Measurements from ENCODE around the gene ST6GALNAC5. TPM values are rescaled to one million over a fixed set of nuclear protein-coding genes. Genes with fewer than 3 reads are reported as not detected.

Gene ST6GALNAC5
- total RNA-seq, 1 donor from 2014 or later = 9.5 TPM

- TF ChIP-seq, protein P1, sequence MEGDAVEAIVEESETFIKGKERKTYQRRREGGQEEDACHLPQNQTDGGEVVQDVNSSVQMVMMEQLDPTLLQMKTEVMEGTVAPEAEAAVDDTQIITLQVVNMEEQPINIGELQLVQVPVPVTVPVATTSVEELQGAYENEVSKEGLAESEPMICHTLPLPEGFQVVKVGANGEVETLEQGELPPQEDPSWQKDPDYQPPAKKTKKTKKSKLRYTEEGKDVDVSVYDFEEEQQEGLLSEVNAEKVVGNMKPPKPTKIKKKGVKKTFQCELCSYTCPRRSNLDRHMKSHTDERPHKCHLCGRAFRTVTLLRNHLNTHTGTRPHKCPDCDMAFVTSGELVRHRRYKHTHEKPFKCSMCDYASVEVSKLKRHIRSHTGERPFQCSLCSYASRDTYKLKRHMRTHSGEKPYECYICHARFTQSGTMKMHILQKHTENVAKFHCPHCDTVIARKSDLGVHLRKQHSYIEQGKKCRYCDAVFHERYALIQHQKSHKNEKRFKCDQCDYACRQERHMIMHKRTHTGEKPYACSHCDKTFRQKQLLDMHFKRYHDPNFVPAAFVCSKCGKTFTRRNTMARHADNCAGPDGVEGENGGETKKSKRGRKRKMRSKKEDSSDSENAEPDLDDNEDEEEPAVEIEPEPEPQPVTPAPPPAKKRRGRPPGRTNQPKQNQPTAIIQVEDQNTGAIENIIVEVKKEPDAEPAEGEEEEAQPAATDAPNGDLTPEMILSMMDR (IDR thresholded peaks at IDR 0.05; ENCODE audit: unreplicated experiment) = no peak
- peaks cover 6% of the 10 kb centered on the region for H3K4me1 Mint-ChIP-seq (ENCODE audit: low read depth)
- no peak for DNase-seq (ENCODE audit: low spot score, unreplicated experiment)
- H3K27me3 Mint-ChIP-seq = no peaks in the 10 kb centered on the region
- H3K36me3 Mint-ChIP-seq (ENCODE audit: insufficient read depth) = no peaks in the 10 kb centered on the region
- H3K27ac Mint-ChIP-seq = no peak overlapping the region
- no peak overlapping the region for H3K4me3 Mint-ChIP-seq (ENCODE audit: low read depth)
- H3K9me3 Mint-ChIP-seq (ENCODE audit: low read depth) = no peaks in the 10 kb centered on the region
Observed at GRCh38 chr1:77061162-77061561, 193.9 kb downstream of the ST6GALNAC5 start.

GRCh38 chr1:77063118-77063517 lies 195.8 kb downstream of the ST6GALNAC5 start:
- H3K27ac Mint-ChIP-seq = no peak overlapping the region
- no peak for DNase-seq (ENCODE audit: low spot score, unreplicated experiment)
- H3K4me1 Mint-ChIP-seq (ENCODE audit: low read depth) = peaks cover 6% of the 10 kb centered on the region
- H3K27me3 Mint-ChIP-seq = no peaks in the 10 kb centered on the region
- H3K36me3 Mint-ChIP-seq (ENCODE audit: insufficient read depth) = no peaks in the 10 kb centered on the region
- TF ChIP-seq, protein P1 (IDR thresholded peaks at IDR 0.05; ENCODE audit: unreplicated experiment) = no peak
- no peak overlapping the region for H3K4me3 Mint-ChIP-seq (ENCODE audit: low read depth)
- no peaks in the 10 kb centered on the region for H3K9me3 Mint-ChIP-seq (ENCODE audit: low read depth)

GRCh38 chr1:77064246-77064645 lies 197.0 kb downstream of the ST6GALNAC5 start:
- Mint-ChIP-seq H3K4me3 (ENCODE audit: low read depth) (no peak overlapping the region), H3K4me1 (ENCODE audit: low read depth) (peaks cover 6% of the 10 kb centered on the region), H3K27me3 (no peaks in the 10 kb centered on the region), H3K9me3 (ENCODE audit: low read depth) (no peaks in the 10 kb centered on the region), H3K27ac (no peak overlapping the region), H3K36me3 (ENCODE audit: insufficient read depth) (no peaks in the 10 kb centered on the region)
- TF ChIP-seq, protein P1 (IDR thresholded peaks at IDR 0.05; ENCODE audit: unreplicated experiment) = no peak
- DNase-seq (ENCODE audit: low spot score, unreplicated experiment) = no peak

GRCh38 chr1:77065693-77066342 lies 198.5 kb downstream of the ST6GALNAC5 start:
- Mint-ChIP-seq H3K36me3 (ENCODE audit: insufficient read depth) (no peaks in the 10 kb centered on the region), H3K4me1 (ENCODE audit: low read depth) (peaks cover 3% of the 10 kb centered on the region), H3K27me3 (no peaks in the 10 kb centered on the region), H3K9me3 (ENCODE audit: low read depth) (no peaks in the 10 kb centered on the region), H3K27ac (no peak overlapping the region), H3K4me3 (ENCODE audit: low read depth) (no peak overlapping the region)
- TF ChIP-seq, protein P1 (IDR thresholded peaks at IDR 0.05; ENCODE audit: unreplicated experiment) = no peak
- DNase-seq (ENCODE audit: low spot score, unreplicated experiment) = no peak

GRCh38 chr1:77068013-77068412 lies 200.7 kb downstream of the ST6GALNAC5 start:
- Mint-ChIP-seq H3K9me3 (ENCODE audit: low read depth) (no peaks in the 10 kb centered on the region), H3K4me3 (ENCODE audit: low read depth) (no peak overlapping the region), H3K27me3 (no peaks in the 10 kb centered on the region), H3K36me3 (ENCODE audit: insufficient read depth) (no peaks in the 10 kb centered on the region), H3K27ac (no peak overlapping the region), H3K4me1 (ENCODE audit: low read depth) (no peaks in the 10 kb centered on the region)
- DNase-seq (ENCODE audit: low spot score, unreplicated experiment) = no peak
- TF ChIP-seq, protein P1 (IDR thresholded peaks at IDR 0.05; ENCODE audit: unreplicated experiment) = no peak

Data from progenitor cell of endocrine pancreas (in vitro differentiated cells).